Upper lobe of left lung (tissue), 6 donors: ENCODE measurements around the gene ZBTB47. TPM values are rescaled to one million over a fixed set of nuclear protein-coding genes. Genes with fewer than 3 reads are reported as not detected.

ENCODE experiments used
- ATAC-seq, 2 donors: fragments of 200-7000 bp; cut with Tn5 transposase; one replicate each; pipeline ENCODE4 v1.9.1; 2022; ENCODE audit warnings: mild to moderate bottlenecking in 2 of 2, moderate library complexity in 2 of 2; ENCODE audit not compliant: low FRiP score in 2 of 2
- DNase-seq, 2 donors: peaks; one replicate each; pipeline ENCODE4 v3.0.0-alpha.2; 2019 to 2020
- H3K27ac ChIP-seq, 4 donors: fragments of 200-600 bp; sonication (generic); one replicate each; pipeline ENCODE4 v1.5.1; 2016 to 2019
- H3K27me3 ChIP-seq, 4 donors: fragments of 200-600 bp; sonication (generic); one replicate each; pipeline ENCODE4 v1.5.1; 2017 to 2019
- H3K36me3 ChIP-seq, 4 donors: fragments of 200-600 bp; sonication (generic); one replicate each; pipeline ENCODE4 v1.5.1; 2016 to 2019
- H3K4me1 ChIP-seq, 4 donors: fragments of 200-600 bp; sonication (generic); one replicate each; pipeline ENCODE4 v1.5.1; 2018 to 2019
- H3K4me3 ChIP-seq, 4 donors: fragments of 200-600 bp; sonication (generic); one replicate each; pipeline ENCODE4 v1.5.1; 2017 to 2019; ENCODE audit warnings: mild to moderate bottlenecking in 2 of 4, moderate library complexity in 1 of 4
- H3K9me3 ChIP-seq, 4 donors: fragments of 200-600 bp; sonication (generic); one replicate each; pipeline ENCODE4 v1.5.1; 2018 to 2019
- CTCF ChIP-seq, 6 experiments: fragments of 450-650 bp in 4 of 6; fragments of 200-600 bp in 2 of 6; sonication (generic) in 2 of 6; IDR thresholded peaks; one replicate each; pipeline ENCODE4 v1.5.1; 2016 to 2019; ENCODE audit warnings: antibody characterized with exemption in 6 of 6
- EP300 ChIP-seq, 4 donors: sonication (generic); formaldehyde crosslinking; IDR thresholded peaks; one replicate each; pipeline ENCODE4 v1.5.1; 2017; ENCODE audit warnings: antibody characterized with exemption in 4 of 4, control low read depth in 2 of 4
- POLR2A ChIP-seq, 4 donors: fragments of 450-650 bp; IDR thresholded peaks; one replicate each; pipeline ENCODE4 v1.5.1; 2016 to 2017; ENCODE audit warnings: antibody characterized with exemption in 4 of 4, mild to moderate bottlenecking in 2 of 4
- POLR2AphosphoS5 ChIP-seq, 2 donors: sonication (generic); formaldehyde crosslinking; IDR thresholded peaks; one replicate each; pipeline ENCODE4 v1.5.1; 2017; ENCODE audit warnings: antibody characterized with exemption in 2 of 2
- WGBS, 2 donors: methylation state at CpG; one replicate each; pipeline ENCODE4 v1.1.5; 2017 to 2018; 5-methylcytosine and 5-hydroxymethylcytosine counted together
- total RNA-seq, 6 donors: library from RNA; depleted of rRNA in 4 of 6; stranded (reverse); fragments of >200 nt in 4 of 6; gene quantifications; one replicate each; pipeline versions ENCODE4 v1.1.0 to v1.2.1, GENCODE V29; 2016 to 2021
- donor health status: DM: no; HTN: no; CAD: no; lungs with moderate emphysema.
- donor health status: DM: no; HTN: yes; CAD: no; lungs with severe emphysema.

Gene ZBTB47
- total RNA-seq, 6 donors from 2014 or later = 25.1 to 35.8 (median 29.9) TPM

- Histone ChIP-seq H3K27me3 (no peaks in the 10 kb centered on the region), H3K4me3 (no peak overlapping the region), H3K27ac (no peak overlapping the region), H3K36me3 (no peaks in the 10 kb centered on the region), H3K4me1 (peaks cover 0 to 7% (median 3%) of the 10 kb centered on the region in 4 donors), H3K9me3 (no peaks in the 10 kb centered on the region)
- ATAC-seq (no peak), DNase-seq (no peak)
- TF ChIP-seq POLR2A (IDR thresholded peaks at IDR 0.05) = no peak
- TF ChIP-seq CTCF (IDR thresholded peaks at IDR 0.05) = no peak
- TF ChIP-seq EP300 (IDR thresholded peaks at IDR 0.05) = no peak
- TF ChIP-seq POLR2AphosphoS5 (IDR thresholded peaks at IDR 0.05) = no peak
- 89 to 92% methylated on average over 12 to 17 of the region's 18 CpGs for WGBS, 2 donors
These were observed 44.0 kb downstream of the ZBTB47 start for GRCh38 chr3:42697289-42698051.

- 81 to 91% methylated on average over 6 to 7 of the region's 7 CpGs for WGBS, 2 donors
- TF ChIP-seq POLR2A (IDR thresholded peaks at IDR 0.05) (no peak), CTCF (IDR thresholded peaks at IDR 0.05) (no peak), EP300 (IDR thresholded peaks at IDR 0.05) (no peak), POLR2AphosphoS5 (IDR thresholded peaks at IDR 0.05) (no peak)
- no peaks in the 10 kb centered on the region for H3K27me3 ChIP-seq
- H3K27ac ChIP-seq = no peak overlapping the region
- H3K9me3 ChIP-seq = no peaks in the 10 kb centered on the region
- no peak overlapping the region for H3K4me3 ChIP-seq
- peak in 1 of 2 donors; percentile 1 for DNase-seq
- no peak for ATAC-seq
- H3K36me3 ChIP-seq = no peaks in the 10 kb centered on the region
- peaks cover 0 to 7% (median 3%) of the 10 kb centered on the region in 4 donors for H3K4me1 ChIP-seq
These were observed 44.9 kb downstream of the ZBTB47 start for GRCh38 chr3:42698216-42698910.

- no peaks in the 10 kb centered on the region for H3K27me3 ChIP-seq
- H3K9me3 ChIP-seq = no peaks in the 10 kb centered on the region
- TF ChIP-seq POLR2AphosphoS5 (IDR thresholded peaks at IDR 0.05) (no peak), POLR2A (IDR thresholded peaks at IDR 0.05) (no peak), CTCF (IDR thresholded peaks at IDR 0.05) (no peak), EP300 (IDR thresholded peaks at IDR 0.05) (no peak)
- DNase-seq (peak in 1 of 2 donors; percentile 63), ATAC-seq (no peak)
- no peaks in the 10 kb centered on the region for H3K36me3 ChIP-seq
- no peak overlapping the region for H3K27ac ChIP-seq
- H3K4me1 ChIP-seq = peaks cover 0 to 7% (median 3%) of the 10 kb centered on the region in 4 donors
- no peak overlapping the region for H3K4me3 ChIP-seq
- WGBS, 2 donors = 40 to 47% methylated on average over 6 to 9 of the region's 9 CpGs
These were observed 45.4 kb downstream of the ZBTB47 start for GRCh38 chr3:42698911-42699230.

GRCh38 chr3:42699511-42699971, 46.0 kb downstream of the ZBTB47 start:
- TF ChIP-seq POLR2AphosphoS5 (IDR thresholded peaks at IDR 0.05) (no peak), CTCF (IDR thresholded peaks at IDR 0.05) (no peak), POLR2A (IDR thresholded peaks at IDR 0.05) (no peak), EP300 (IDR thresholded peaks at IDR 0.05) (no peak)
- Histone ChIP-seq H3K27ac (no peak overlapping the region), H3K27me3 (no peaks in the 10 kb centered on the region), H3K4me3 (no peak overlapping the region), H3K4me1 (peaks cover 0 to 7% (median 3%) of the 10 kb centered on the region in 4 donors), H3K9me3 (no peaks in the 10 kb centered on the region), H3K36me3 (no peaks in the 10 kb centered on the region)
- ATAC-seq (no peak), DNase-seq (peak in 1 of 2 donors; percentile 16)
- WGBS, 2 donors = 52 to 60% methylated on average over 3 to 10 of the region's 10 CpGs
